Activated B cell treated with CpG ODN at 0.5 μM for 24 hours (primary cell): Measurements from ENCODE around the gene B3GNT4. TPM values are rescaled to one million over a fixed set of nuclear protein-coding genes. Genes with fewer than 3 reads are reported as not detected.

Experiments
- ATAC-seq: fragments of 200-7000 bp; cut with Tn5 transposase; one replicate; pipeline ENCODE4 v1.10.0; 2021; ENCODE audit warnings: low read depth, mild to moderate bottlenecking, moderate library complexity
- CTCF ChIA-PET: fragments of 350-600 bp; sonication (Branson Sonifier 250); formaldehyde crosslinking; loops from one replicate; lab custom pipeline; 2021; ENCODE audit warnings: antibody characterized with exemption; lab: Charles Lee
- POLR2A ChIA-PET: fragments of 350-600 bp; sonication (Branson Sonifier 250); formaldehyde crosslinking; loops from one replicate; lab custom pipeline; 2021; ENCODE audit warnings: antibody characterized with exemption; lab: Charles Lee
- DNase-seq: peaks from one replicate; pipeline ENCODE4 v3.0.0; 2022
- H3K27ac Mint-ChIP-seq: one replicate; pipeline ENCODE4 v1.8.0; 2020; ENCODE audit warnings: mixed read lengths
- H3K27me3 Mint-ChIP-seq: one replicate; pipeline ENCODE4 v1.8.0; 2021; ENCODE audit warnings: mixed read lengths
- H3K36me3 Mint-ChIP-seq: one replicate; pipeline ENCODE4 v1.8.0; 2021; ENCODE audit warnings: low read depth, mixed read lengths
- H3K4me1 Mint-ChIP-seq: one replicate; pipeline ENCODE4 v1.8.0; 2021; ENCODE audit warnings: mixed read lengths
- H3K4me3 Mint-ChIP-seq: one replicate; pipeline ENCODE4 v1.8.0; 2020; ENCODE audit warnings: mild to moderate bottlenecking, mixed read lengths
- H3K9me3 Mint-ChIP-seq: one replicate; pipeline ENCODE4 v1.8.0; 2020; ENCODE audit warnings: mixed read lengths
- CTCF ChIP-seq: fragments of 200-600 bp; IDR thresholded peaks from one replicate; pipeline ENCODE4 v1.8.0; 2022; ENCODE audit warnings: antibody characterized with exemption, mild to moderate bottlenecking
- intact Hi-C: fragments of 100-400 bp; cut with micrococcal nuclease; formaldehyde crosslinking; loops from one replicate; pipeline ENCODE4 v1.15.1; 2024
- total RNA-seq: library from RNA; stranded (reverse); gene quantifications from 2 replicates; pipeline ENCODE4 v1.2.3, GENCODE V29; 2022

Gene B3GNT4
- total RNA-seq, 1 donor from 2014 or later: not detected

- DNase-seq (no peak), ATAC-seq (no peak)
- CTCF ChIA-PET: no interaction called here
- peaks cover 39% of the 10 kb centered on the region for H3K36me3 Mint-ChIP-seq
- H3K4me1 Mint-ChIP-seq: peaks cover 7% of the 10 kb centered on the region
- TF ChIP-seq CTCF: no peak
- no peaks in the 10 kb centered on the region for H3K9me3 Mint-ChIP-seq
- intact Hi-C loops: no loop called here
- POLR2A ChIA-PET: no interaction called here
- H3K27ac Mint-ChIP-seq: no peak overlapping the region
- peaks cover 6% of the 10 kb centered on the region for H3K27me3 Mint-ChIP-seq
- H3K4me3 Mint-ChIP-seq: no peak overlapping the region
Observed at GRCh38 chr12:122206976-122207375, 3.5 kb downstream of the B3GNT4 start.

- no peak for ATAC-seq
- TF ChIP-seq CTCF: no peak
- H3K4me3 Mint-ChIP-seq: no peak overlapping the region
- CTCF ChIA-PET: no interaction called here
- no peaks in the 10 kb centered on the region for H3K9me3 Mint-ChIP-seq
- peaks cover 6% of the 10 kb centered on the region for H3K27me3 Mint-ChIP-seq
- H3K4me1 Mint-ChIP-seq: peaks cover 7% of the 10 kb centered on the region
- no peak overlapping the region for H3K27ac Mint-ChIP-seq
- POLR2A ChIA-PET: interaction anchor here (0.6 kb wide), 1 partner anchor 116 kb away, joined by 4 read pairs; no protein-coding TSS in a partner anchor
- intact Hi-C loops: no loop called here
- no peak for DNase-seq
- H3K36me3 Mint-ChIP-seq: peaks cover 43% of the 10 kb centered on the region
Observed at GRCh38 chr12:122207391-122207790, 3.9 kb downstream of the B3GNT4 start.

GRCh38 chr12:122208073-122208820 lies 4.7 kb downstream of the B3GNT4 start:
- intact Hi-C loops: no loop called here
- ChIA-PET CTCF (no interaction called here), POLR2A (interaction anchor here (0.6 kb wide), 1 partner anchor 451 kb away, joined by 5 read pairs; no protein-coding TSS in a partner anchor)
- no peak for ATAC-seq
- Mint-ChIP-seq H3K36me3 (peaks cover 51% of the 10 kb centered on the region), H3K27ac (no peak overlapping the region), H3K4me1 (peaks cover 4% of the 10 kb centered on the region), H3K27me3 (peaks cover 4% of the 10 kb centered on the region), H3K9me3 (no peaks in the 10 kb centered on the region), H3K4me3 (no peak overlapping the region)
- TF ChIP-seq CTCF: no peak
- DNase-seq: no peak

GRCh38 chr12:122215771-122216170 lies 12.3 kb downstream of the B3GNT4 start:
- intact Hi-C loops: no loop called here
- no peak for TF ChIP-seq CTCF
- POLR2A ChIA-PET: interaction anchor here (1.1 to 1.6 kb wide), 2 partner anchors 10 kb away, joined by 3 to 4 read pairs; partner anchors contain the start of gene DIABLO
- Mint-ChIP-seq H3K36me3 (peaks cover 73% of the 10 kb centered on the region), H3K4me1 (no peaks in the 10 kb centered on the region), H3K27ac (no peak overlapping the region), H3K9me3 (no peaks in the 10 kb centered on the region), H3K27me3 (no peaks in the 10 kb centered on the region), H3K4me3 (no peak overlapping the region)
- CTCF ChIA-PET: interaction anchor here (1.5 kb wide), 1 partner anchor 140 kb away, joined by 4 read pairs; no protein-coding TSS in a partner anchor
- no peak for ATAC-seq
- no peak for DNase-seq

GRCh38 chr12:122216445-122216844 lies 12.9 kb downstream of the B3GNT4 start:
- H3K4me1 Mint-ChIP-seq: no peaks in the 10 kb centered on the region
- H3K9me3 Mint-ChIP-seq: no peaks in the 10 kb centered on the region
- no peak for DNase-seq
- TF ChIP-seq CTCF: no peak
- H3K36me3 Mint-ChIP-seq: peaks cover 75% of the 10 kb centered on the region
- H3K4me3 Mint-ChIP-seq: no peak overlapping the region
- no peaks in the 10 kb centered on the region for H3K27me3 Mint-ChIP-seq
- intact Hi-C loops: no loop called here
- ATAC-seq: no peak
- POLR2A ChIA-PET: interaction anchor here (1.1 kb wide), 1 partner anchor 9 kb away, joined by 3 read pairs; the partner anchor contains the start of gene DIABLO
- no peak overlapping the region for H3K27ac Mint-ChIP-seq
- CTCF ChIA-PET: no interaction called here
